AG04450 (cell line): ENCODE measurements around the gene ARMH1. TPM values are rescaled to one million over a fixed set of nuclear protein-coding genes. Genes with fewer than 3 reads are reported as not detected.
A peak's percentile ranks its signal among the peaks of the same experiment; 100 is the strongest.

Source experiments
- CTCF ChIA-PET: fragments of 300-600, 350-600 bp; formaldehyde crosslinking; extraction: SDS; loops from one replicate; lab custom pipeline; 2022; ENCODE audit warnings: antibody characterized with exemption, inconsistent platforms; lab: Charles Lee
- POLR2A ChIA-PET: fragments of 350-600 bp; formaldehyde crosslinking; extraction: SDS; loops from one replicate; lab custom pipeline; 2021; ENCODE audit warnings: antibody characterized with exemption, inconsistent platforms; lab: Yijun Ruan, JAX
- DNase-seq: peaks from one replicate; pipeline ENCODE4 v3.0.0-alpha.2; 2011; ENCODE audit warnings: low read depth, low spot score
- H3K27ac ChIP-seq: one replicate; pipeline ENCODE4 v1.5.1; 2012; ENCODE audit warnings: low read depth, low read length, control low read depth
- H3K27me3 ChIP-seq: one replicate; pipeline ENCODE4 v1.6.0; 2012; ENCODE audit warnings: low read length; ENCODE audit not compliant: control insufficient read depth, insufficient read depth
- H3K4me3 ChIP-seq: 2 replicates; pipeline ENCODE4 v1.5.1; 2011; ENCODE audit warnings: mild to moderate bottlenecking, low read depth, low read length, control low read depth
- H3K9me3 ChIP-seq: 2 replicates; pipeline ENCODE4 v1.5.1; 2012; ENCODE audit warnings: low read length; ENCODE audit not compliant: control insufficient read depth, insufficient read depth
- polyA plus RNA-seq: library from polyadenylated mRNA; depleted of rRNA; stranded (reverse); fragments of >200 nt; gene quantifications from 2 replicates; pipeline ENCODE4 v1.2.3, GENCODE V29; 2011
- TF ChIP-seq, protein P1 (sequence below): IDR thresholded peaks from 2 replicates; pipeline ENCODE4 v1.5.1; 2011; ENCODE audit warnings: low read depth, low read length, control low read depth, inconsistent platforms

Gene ARMH1
- polyA plus RNA-seq, 1 experiment, result 2.7 TPM

DNA sequence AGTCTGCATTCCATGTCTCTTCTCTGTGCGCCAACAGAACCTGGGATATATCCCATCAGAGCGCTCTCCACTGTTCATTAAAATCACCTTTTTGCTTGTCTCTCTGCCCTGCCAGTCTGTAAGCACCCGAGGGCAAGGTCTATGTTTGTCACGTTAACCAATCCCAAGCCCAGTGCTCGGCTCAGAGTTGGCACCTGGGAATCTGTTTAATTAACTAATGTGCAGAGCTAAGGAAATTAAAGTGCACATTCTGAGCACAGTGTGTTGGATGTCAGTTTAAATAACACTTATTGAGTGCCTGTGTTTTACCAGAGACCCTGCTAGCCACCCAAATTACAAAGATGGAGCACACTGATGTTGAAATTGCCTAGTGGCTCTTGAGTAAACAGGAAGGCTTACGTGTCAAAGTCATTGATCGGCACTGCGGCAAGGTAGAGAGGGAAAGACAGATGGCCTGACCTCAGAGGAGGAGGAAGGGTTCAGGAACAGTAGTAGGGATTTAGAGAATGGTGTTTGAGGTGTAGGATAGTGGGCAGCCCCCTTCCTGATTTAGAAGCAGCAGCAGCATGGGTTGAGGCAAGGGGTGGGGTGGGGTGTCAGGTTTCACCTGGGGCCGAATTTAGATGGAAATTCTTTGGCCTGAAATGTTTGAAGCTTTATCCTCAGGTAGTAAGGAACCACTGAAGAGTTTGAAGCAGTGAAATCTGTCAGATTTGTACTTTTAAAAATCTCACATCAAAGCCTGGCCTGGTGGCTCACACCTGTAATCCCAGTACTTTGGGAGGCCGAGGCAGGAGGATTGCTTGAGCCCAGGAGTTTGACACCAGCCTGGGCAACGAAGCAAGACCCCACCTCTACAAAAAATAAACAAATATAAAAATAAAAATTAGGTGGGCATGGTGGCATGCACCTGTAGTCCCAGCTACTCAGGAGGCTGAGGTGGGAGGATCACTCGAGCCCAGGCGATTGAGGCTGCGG, 7.7 kb downstream of the ARMH1 start:
- H3K4me3 ChIP-seq, result no peak overlapping the region
- DNase-seq, result no peak
- H3K27me3 ChIP-seq, result no peaks in the 10 kb centered on the region
- TF ChIP-seq, protein P1, sequence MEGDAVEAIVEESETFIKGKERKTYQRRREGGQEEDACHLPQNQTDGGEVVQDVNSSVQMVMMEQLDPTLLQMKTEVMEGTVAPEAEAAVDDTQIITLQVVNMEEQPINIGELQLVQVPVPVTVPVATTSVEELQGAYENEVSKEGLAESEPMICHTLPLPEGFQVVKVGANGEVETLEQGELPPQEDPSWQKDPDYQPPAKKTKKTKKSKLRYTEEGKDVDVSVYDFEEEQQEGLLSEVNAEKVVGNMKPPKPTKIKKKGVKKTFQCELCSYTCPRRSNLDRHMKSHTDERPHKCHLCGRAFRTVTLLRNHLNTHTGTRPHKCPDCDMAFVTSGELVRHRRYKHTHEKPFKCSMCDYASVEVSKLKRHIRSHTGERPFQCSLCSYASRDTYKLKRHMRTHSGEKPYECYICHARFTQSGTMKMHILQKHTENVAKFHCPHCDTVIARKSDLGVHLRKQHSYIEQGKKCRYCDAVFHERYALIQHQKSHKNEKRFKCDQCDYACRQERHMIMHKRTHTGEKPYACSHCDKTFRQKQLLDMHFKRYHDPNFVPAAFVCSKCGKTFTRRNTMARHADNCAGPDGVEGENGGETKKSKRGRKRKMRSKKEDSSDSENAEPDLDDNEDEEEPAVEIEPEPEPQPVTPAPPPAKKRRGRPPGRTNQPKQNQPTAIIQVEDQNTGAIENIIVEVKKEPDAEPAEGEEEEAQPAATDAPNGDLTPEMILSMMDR, result no peak
- H3K9me3 ChIP-seq, result no peaks in the 10 kb centered on the region
- ChIA-PET CTCF (interaction anchor here (0.8 kb wide), 1 partner anchor 29 kb away, joined by 4 read pairs; no protein-coding TSS in a partner anchor), POLR2A (no interaction called here)
- no peak overlapping the region for H3K27ac ChIP-seq

DNA sequence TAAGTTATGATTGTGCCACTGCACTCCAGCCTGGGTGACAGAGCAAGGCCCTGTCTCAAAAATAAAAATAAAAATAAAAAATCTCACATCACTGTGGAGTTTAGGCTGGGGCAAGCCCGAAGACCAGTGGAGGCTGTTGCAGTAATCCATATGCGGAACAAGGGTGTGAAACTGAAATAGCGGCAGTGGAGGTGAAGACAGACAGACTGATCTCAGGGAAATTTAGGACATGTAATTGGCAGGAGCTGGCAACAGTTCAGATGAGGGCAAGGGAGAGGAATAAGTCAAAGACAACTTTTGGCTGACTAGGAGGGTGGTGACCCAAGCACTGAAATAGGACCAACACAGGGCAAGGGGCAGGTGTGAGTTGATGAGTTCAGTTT, 8.4 kb downstream of the ARMH1 start:
- TF ChIP-seq, protein P1, result no peak
- CTCF ChIA-PET, result interaction anchor here (1.0 kb wide), 1 partner anchor 30 kb away, joined by 3 read pairs; no protein-coding TSS in a partner anchor
- POLR2A ChIA-PET, result no interaction called here
- Histone ChIP-seq H3K4me3 (no peak overlapping the region), H3K27me3 (no peaks in the 10 kb centered on the region), H3K27ac (no peak overlapping the region), H3K9me3 (no peaks in the 10 kb centered on the region)
- DNase-seq, result no peak

GRCh38 chr1:44684525-44684924, 10.0 kb downstream of the ARMH1 start:
- no peak for DNase-seq
- ChIA-PET POLR2A (no interaction called here), CTCF (interaction anchor here (0.8 to 1.1 kb wide), 2 partner anchors 30 to 31 kb away, joined by 3 read pairs; no protein-coding TSS in a partner anchor)
- Histone ChIP-seq H3K9me3 (no peaks in the 10 kb centered on the region), H3K4me3 (no peak overlapping the region), H3K27ac (peak overlapping the region; percentile 2), H3K27me3 (peaks cover 6% of the 10 kb centered on the region)
- TF ChIP-seq, protein P1, result no peak

GRCh38 chr1:44685218-44685617, 10.7 kb downstream of the ARMH1 start:
- ChIA-PET CTCF (interaction anchor here (0.8 kb wide), 4 partner anchors 27 to 46 kb away, joined by 3 to 6 read pairs (median 4); partner anchors contain the start of gene RNU5D-1), POLR2A (no interaction called here)
- H3K27ac ChIP-seq, result no peak overlapping the region
- H3K4me3 ChIP-seq, result no peak overlapping the region
- DNase-seq, result no peak
- H3K9me3 ChIP-seq, result no peaks in the 10 kb centered on the region
- TF ChIP-seq, protein P1, result no peak
- peaks cover 7% of the 10 kb centered on the region for H3K27me3 ChIP-seq

DNA sequence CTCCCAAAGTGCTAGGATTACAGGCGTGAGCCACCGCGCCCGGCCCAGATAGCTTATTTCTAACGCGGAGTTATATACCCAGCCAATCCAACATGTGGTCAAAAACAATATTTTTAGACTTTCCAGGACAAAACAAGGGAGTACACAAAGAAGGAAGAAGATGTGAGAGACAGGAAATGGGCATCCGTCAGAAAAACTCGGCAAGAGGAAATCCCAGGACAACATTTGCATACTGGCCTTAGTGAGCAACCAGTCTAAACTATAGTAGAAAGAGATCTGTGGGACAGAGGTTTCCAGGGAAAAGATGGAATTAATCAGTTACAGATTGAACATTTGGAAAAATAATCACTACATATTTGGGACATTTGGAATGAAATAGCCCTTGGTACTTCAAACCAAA, 11.4 kb downstream of the ARMH1 start:
- no peak for DNase-seq
- Histone ChIP-seq H3K9me3 (no peaks in the 10 kb centered on the region), H3K4me3 (no peak overlapping the region), H3K27ac (no peak overlapping the region), H3K27me3 (peaks cover 7% of the 10 kb centered on the region)
- TF ChIP-seq, protein P1, result no peak
- ChIA-PET CTCF (interaction anchor here (0.8 kb wide), 3 partner anchors 26 to 45 kb away, joined by 3 to 6 read pairs (median 4); partner anchors contain the start of gene RNU5D-1), POLR2A (interaction anchor here (0.6 kb wide), 1 partner anchor 158 kb away, joined by 5 read pairs; no protein-coding TSS in a partner anchor)
